ENCODE measurements around the gene ZNF423.
"Not testable (repeated sequence)": the region's sequence is repeated elsewhere in the genome, so short reads cannot be mapped to it uniquely, and the experiment has no call there.

Gene ZNF423

GRCh38 chr16:49687476-49688002 lies 168.4 kb downstream of the ZNF423 start:
- no peaks in the 10 kb centered on the region for H3K36me3 ChIP-seq (ENCODE audit: control insufficient read depth, insufficient read depth, low read length)
- no peak overlapping the region for H3K4me3 ChIP-seq (ENCODE audit: low read length)
- H3K9me3 ChIP-seq (ENCODE audit: control insufficient read depth, low read length), result no peaks in the 10 kb centered on the region
- no peaks in the 10 kb centered on the region for H3K4me1 ChIP-seq (ENCODE audit: control insufficient read depth, insufficient read depth, low read length)
- no peaks in the 10 kb centered on the region for H3K27me3 ChIP-seq (ENCODE audit: control insufficient read depth, insufficient read depth, low read length)
- no peak overlapping the region for H3K9ac ChIP-seq (ENCODE audit: low read length)

GRCh38 chr16:49684696-49685095 lies 171.2 kb downstream of the ZNF423 start:
- Histone ChIP-seq H3K36me3 (ENCODE audit: control insufficient read depth, insufficient read depth, low read length) (no peaks in the 10 kb centered on the region), H3K4me3 (ENCODE audit: low read length) (no peak overlapping the region), H3K27me3 (ENCODE audit: control insufficient read depth, insufficient read depth, low read length) (no peaks in the 10 kb centered on the region), H3K4me1 (ENCODE audit: control insufficient read depth, insufficient read depth, low read length) (no peaks in the 10 kb centered on the region), H3K9ac (ENCODE audit: low read length) (no peak overlapping the region), H3K9me3 (ENCODE audit: control insufficient read depth, low read length) (no peaks in the 10 kb centered on the region)

- no peaks in the 10 kb centered on the region for H3K36me3 ChIP-seq (ENCODE audit: control insufficient read depth, insufficient read depth, low read length)
- no peaks in the 10 kb centered on the region for H3K4me1 ChIP-seq (ENCODE audit: control insufficient read depth, insufficient read depth, low read length)
- H3K9me3 ChIP-seq (ENCODE audit: control insufficient read depth, low read length), result no peaks in the 10 kb centered on the region
- H3K9ac ChIP-seq (ENCODE audit: low read length), result no peak overlapping the region
- no peaks in the 10 kb centered on the region for H3K27me3 ChIP-seq (ENCODE audit: control insufficient read depth, insufficient read depth, low read length)
- no peak overlapping the region for H3K4me3 ChIP-seq (ENCODE audit: low read length)
Observed at GRCh38 chr16:49682577-49683165, 173.2 kb downstream of the ZNF423 start.

DNA sequence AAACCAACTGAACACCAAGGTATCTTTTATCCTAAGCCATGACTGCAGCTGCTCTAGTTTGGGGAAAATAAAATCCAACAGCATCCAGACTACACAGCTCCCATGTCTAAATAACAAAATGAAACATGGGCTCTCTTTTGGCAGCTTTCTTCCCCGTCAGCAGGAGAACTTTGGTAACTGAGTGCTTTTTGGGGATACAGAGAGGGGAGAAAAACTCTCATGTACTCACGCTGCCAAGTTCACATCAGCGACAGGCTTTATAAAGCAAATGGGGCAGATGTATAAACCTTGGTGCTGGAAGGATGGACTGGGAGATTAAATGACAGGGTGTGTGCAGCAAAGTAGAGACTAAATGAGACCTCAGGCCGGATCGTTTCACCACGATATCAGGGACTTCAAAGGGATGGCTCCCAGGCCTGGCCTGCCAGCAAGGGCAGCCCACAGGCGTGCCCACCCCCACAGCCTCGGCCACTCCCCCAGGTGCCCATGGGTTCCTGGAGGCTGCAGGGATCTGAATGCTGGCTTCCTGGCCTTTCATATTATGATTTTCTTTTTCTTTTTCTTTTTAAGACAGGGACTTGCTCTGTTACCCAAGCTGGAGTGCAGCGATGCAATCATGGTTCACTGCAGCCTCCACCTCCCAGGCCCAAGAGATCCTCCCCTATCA lies 174.6 kb downstream of the ZNF423 start:
- H3K4me1 ChIP-seq (ENCODE audit: control insufficient read depth, insufficient read depth, low read length), result no peaks in the 10 kb centered on the region
- H3K27me3 ChIP-seq (ENCODE audit: control insufficient read depth, insufficient read depth, low read length), result no peaks in the 10 kb centered on the region
- no peak overlapping the region for H3K9ac ChIP-seq (ENCODE audit: low read length)
- no peaks in the 10 kb centered on the region for H3K36me3 ChIP-seq (ENCODE audit: control insufficient read depth, insufficient read depth, low read length)
- no peaks in the 10 kb centered on the region for H3K9me3 ChIP-seq (ENCODE audit: control insufficient read depth, low read length)
- H3K4me3 ChIP-seq (ENCODE audit: low read length), result no peak overlapping the region

- no peak overlapping the region for H3K4me3 ChIP-seq (ENCODE audit: low read length)
Observed at GRCh38 chr16:49679095-49679494, 176.8 kb downstream of the ZNF423 start.

GRCh38 chr16:49677661-49678060 lies 178.3 kb downstream of the ZNF423 start:
- H3K27me3 ChIP-seq (ENCODE audit: control insufficient read depth, insufficient read depth, low read length); H3K4me3 ChIP-seq (ENCODE audit: low read length); H3K4me1 ChIP-seq (ENCODE audit: control insufficient read depth, insufficient read depth, low read length); H3K36me3 ChIP-seq (ENCODE audit: control insufficient read depth, insufficient read depth, low read length); H3K9me3 ChIP-seq (ENCODE audit: control insufficient read depth, low read length); H3K9ac ChIP-seq (ENCODE audit: low read length): not testable (repeated sequence)

More at GRCh38 chr16:49679095-49679494, 176.8 kb downstream of the ZNF423 start:
- Histone ChIP-seq H3K36me3 (ENCODE audit: control insufficient read depth, insufficient read depth, low read length) (no peaks in the 10 kb centered on the region), H3K9me3 (ENCODE audit: control insufficient read depth, low read length) (no peaks in the 10 kb centered on the region), H3K9ac (ENCODE audit: low read length) (no peak overlapping the region), H3K27me3 (ENCODE audit: control insufficient read depth, insufficient read depth, low read length) (no peaks in the 10 kb centered on the region), H3K4me1 (ENCODE audit: control insufficient read depth, insufficient read depth, low read length) (no peaks in the 10 kb centered on the region)

DNA sequence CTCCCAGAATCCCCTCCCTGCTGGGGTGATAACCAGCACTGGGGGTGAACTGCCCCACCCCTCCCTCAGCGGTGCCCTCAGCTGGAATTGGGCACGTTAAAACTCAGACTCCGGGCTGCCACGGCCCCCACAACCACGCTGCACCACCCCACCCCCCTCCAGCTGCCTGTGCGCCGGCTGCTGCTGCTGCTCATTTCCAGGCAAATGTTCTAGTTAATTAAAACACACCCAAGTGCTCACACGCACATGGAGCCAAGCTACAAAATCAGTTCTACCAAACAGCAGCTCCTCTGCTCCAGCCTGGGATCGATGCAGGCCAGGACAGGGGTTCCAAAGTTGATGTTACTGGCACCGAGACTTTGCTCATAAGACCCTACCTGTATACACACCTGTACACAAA lies 180.5 kb downstream of the ZNF423 start:
- Histone ChIP-seq H3K9ac (ENCODE audit: low read length) (no peak overlapping the region), H3K4me1 (ENCODE audit: control insufficient read depth, insufficient read depth, low read length) (no peaks in the 10 kb centered on the region), H3K9me3 (ENCODE audit: control insufficient read depth, low read length) (no peaks in the 10 kb centered on the region), H3K4me3 (ENCODE audit: low read length) (no peak overlapping the region), H3K27me3 (ENCODE audit: control insufficient read depth, insufficient read depth, low read length) (no peaks in the 10 kb centered on the region), H3K36me3 (ENCODE audit: control insufficient read depth, insufficient read depth, low read length) (no peaks in the 10 kb centered on the region)

DNA sequence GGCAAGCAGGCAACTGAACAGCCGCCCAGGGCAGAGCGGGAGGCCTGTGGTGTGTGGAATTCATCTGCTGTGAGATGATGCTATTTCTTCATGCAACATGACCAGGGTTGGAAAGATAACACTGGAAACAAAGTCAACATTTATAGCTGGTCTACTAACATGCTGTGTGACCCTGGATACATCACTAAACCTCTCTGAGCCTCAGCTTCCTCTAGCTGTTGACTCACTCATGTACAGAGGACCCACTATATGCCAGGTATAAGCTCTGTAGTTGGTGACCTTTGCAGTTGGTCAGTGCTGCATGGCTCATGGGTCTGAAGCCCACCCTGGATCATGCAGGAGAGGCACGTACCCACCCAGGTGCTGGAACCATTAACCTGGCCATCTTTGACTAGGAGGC lies 180.9 kb downstream of the ZNF423 start:
- no peaks in the 10 kb centered on the region for H3K4me1 ChIP-seq (ENCODE audit: control insufficient read depth, insufficient read depth, low read length)
- no peaks in the 10 kb centered on the region for H3K36me3 ChIP-seq (ENCODE audit: control insufficient read depth, insufficient read depth, low read length)
- H3K27me3 ChIP-seq (ENCODE audit: control insufficient read depth, insufficient read depth, low read length), result no peaks in the 10 kb centered on the region
- no peak overlapping the region for H3K9ac ChIP-seq (ENCODE audit: low read length)
- H3K4me3 ChIP-seq (ENCODE audit: low read length), result no peak overlapping the region
- H3K9me3 ChIP-seq (ENCODE audit: control insufficient read depth, low read length), result no peaks in the 10 kb centered on the region

DNA sequence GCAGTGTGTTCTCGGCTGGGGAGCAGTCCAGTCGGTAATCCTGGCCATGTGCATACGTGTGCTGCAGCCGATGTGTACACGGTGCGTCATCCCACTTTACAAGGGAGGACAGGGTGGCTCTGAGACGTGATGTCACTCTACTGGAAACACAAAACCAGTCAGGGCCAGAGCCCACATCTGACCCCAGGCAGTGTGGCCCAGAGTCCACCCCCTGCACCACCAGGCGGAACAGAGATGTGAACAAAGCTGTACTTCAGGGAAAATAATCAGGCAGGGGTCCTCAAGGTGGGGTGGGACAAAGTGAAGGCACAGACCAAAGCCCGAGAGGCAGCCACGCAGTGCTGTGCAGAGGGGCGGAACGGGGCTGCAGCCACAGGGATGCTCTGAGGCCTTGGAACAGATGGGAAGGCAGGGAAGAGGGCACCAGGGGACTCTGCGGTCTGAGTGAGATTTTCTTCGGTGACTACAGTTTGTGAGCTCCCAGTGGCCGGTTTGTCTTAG lies 181.5 kb downstream of the ZNF423 start:
- H3K9ac ChIP-seq (ENCODE audit: low read length), result no peak overlapping the region
- no peaks in the 10 kb centered on the region for H3K36me3 ChIP-seq (ENCODE audit: control insufficient read depth, insufficient read depth, low read length)
- no peak overlapping the region for H3K4me3 ChIP-seq (ENCODE audit: low read length)
- H3K27me3 ChIP-seq (ENCODE audit: control insufficient read depth, insufficient read depth, low read length), result no peaks in the 10 kb centered on the region
- no peaks in the 10 kb centered on the region for H3K4me1 ChIP-seq (ENCODE audit: control insufficient read depth, insufficient read depth, low read length)
- no peaks in the 10 kb centered on the region for H3K9me3 ChIP-seq (ENCODE audit: control insufficient read depth, low read length)

GRCh38 chr16:49673442-49673841 lies 182.5 kb downstream of the ZNF423 start:
- H3K4me1 ChIP-seq (ENCODE audit: control insufficient read depth, insufficient read depth, low read length), result no peaks in the 10 kb centered on the region
- H3K4me3 ChIP-seq (ENCODE audit: low read length), result no peak overlapping the region
- H3K36me3 ChIP-seq (ENCODE audit: control insufficient read depth, insufficient read depth, low read length), result no peaks in the 10 kb centered on the region
- no peak overlapping the region for H3K9ac ChIP-seq (ENCODE audit: low read length)
- no peaks in the 10 kb centered on the region for H3K9me3 ChIP-seq (ENCODE audit: control insufficient read depth, low read length)
- H3K27me3 ChIP-seq (ENCODE audit: control insufficient read depth, insufficient read depth, low read length), result no peaks in the 10 kb centered on the region

- Histone ChIP-seq H3K4me1 (ENCODE audit: control insufficient read depth, insufficient read depth, low read length) (no peaks in the 10 kb centered on the region), H3K9ac (ENCODE audit: low read length) (no peak overlapping the region), H3K9me3 (ENCODE audit: control insufficient read depth, low read length) (no peaks in the 10 kb centered on the region), H3K36me3 (ENCODE audit: control insufficient read depth, insufficient read depth, low read length) (no peaks in the 10 kb centered on the region), H3K4me3 (ENCODE audit: low read length) (no peak overlapping the region), H3K27me3 (ENCODE audit: control insufficient read depth, insufficient read depth, low read length) (no peaks in the 10 kb centered on the region)
Observed at GRCh38 chr16:49672753-49673152, 183.2 kb downstream of the ZNF423 start.

DNA sequence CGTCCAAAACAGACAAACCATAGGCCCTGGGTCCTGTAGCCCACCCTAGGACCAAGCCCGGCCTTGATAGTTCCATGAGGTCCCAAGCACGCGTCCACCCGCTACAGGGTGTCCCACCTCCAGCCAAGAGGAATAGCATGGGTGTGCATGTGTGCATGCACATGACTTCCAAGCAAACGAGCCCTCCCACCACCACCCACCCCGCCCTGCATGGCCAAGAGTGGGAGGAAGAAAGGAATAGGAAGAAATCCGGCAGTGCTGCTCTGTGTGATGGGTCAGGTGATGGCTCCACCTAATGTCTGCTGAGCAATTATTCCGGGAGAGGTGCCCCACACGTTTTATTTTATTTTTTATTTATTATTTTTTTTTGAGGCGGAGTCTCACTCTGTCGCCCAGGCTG lies 184.6 kb downstream of the ZNF423 start:
- no peaks in the 10 kb centered on the region for H3K9me3 ChIP-seq (ENCODE audit: control insufficient read depth, low read length)
- no peaks in the 10 kb centered on the region for H3K4me1 ChIP-seq (ENCODE audit: control insufficient read depth, insufficient read depth, low read length)
- H3K4me3 ChIP-seq (ENCODE audit: low read length), result no peak overlapping the region
- no peaks in the 10 kb centered on the region for H3K36me3 ChIP-seq (ENCODE audit: control insufficient read depth, insufficient read depth, low read length)
- H3K27me3 ChIP-seq (ENCODE audit: control insufficient read depth, insufficient read depth, low read length), result no peaks in the 10 kb centered on the region
- no peak overlapping the region for H3K9ac ChIP-seq (ENCODE audit: low read length)

All from mucosa of stomach (tissue), 1 donor.